ENCODE measurements around the gene PDE8A. TPM values are rescaled to one million over a fixed set of nuclear protein-coding genes. Genes with fewer than 3 reads are reported as not detected.

Gene PDE8A
- polyA plus RNA-seq, 4 donors, result 37.4 to 49.2 (median 42.2) TPM

GRCh38 chr15:85029221-85029620, 47.6 kb downstream of the PDE8A start:
- DNase-seq (ENCODE audit: low read depth in 4 of 4, low spot score in 3 of 4), result no peak

GRCh38 chr15:85030301-85030929, 48.8 kb downstream of the PDE8A start:
- no peak for DNase-seq (ENCODE audit: low read depth in 4 of 4, low spot score in 3 of 4)

DNA sequence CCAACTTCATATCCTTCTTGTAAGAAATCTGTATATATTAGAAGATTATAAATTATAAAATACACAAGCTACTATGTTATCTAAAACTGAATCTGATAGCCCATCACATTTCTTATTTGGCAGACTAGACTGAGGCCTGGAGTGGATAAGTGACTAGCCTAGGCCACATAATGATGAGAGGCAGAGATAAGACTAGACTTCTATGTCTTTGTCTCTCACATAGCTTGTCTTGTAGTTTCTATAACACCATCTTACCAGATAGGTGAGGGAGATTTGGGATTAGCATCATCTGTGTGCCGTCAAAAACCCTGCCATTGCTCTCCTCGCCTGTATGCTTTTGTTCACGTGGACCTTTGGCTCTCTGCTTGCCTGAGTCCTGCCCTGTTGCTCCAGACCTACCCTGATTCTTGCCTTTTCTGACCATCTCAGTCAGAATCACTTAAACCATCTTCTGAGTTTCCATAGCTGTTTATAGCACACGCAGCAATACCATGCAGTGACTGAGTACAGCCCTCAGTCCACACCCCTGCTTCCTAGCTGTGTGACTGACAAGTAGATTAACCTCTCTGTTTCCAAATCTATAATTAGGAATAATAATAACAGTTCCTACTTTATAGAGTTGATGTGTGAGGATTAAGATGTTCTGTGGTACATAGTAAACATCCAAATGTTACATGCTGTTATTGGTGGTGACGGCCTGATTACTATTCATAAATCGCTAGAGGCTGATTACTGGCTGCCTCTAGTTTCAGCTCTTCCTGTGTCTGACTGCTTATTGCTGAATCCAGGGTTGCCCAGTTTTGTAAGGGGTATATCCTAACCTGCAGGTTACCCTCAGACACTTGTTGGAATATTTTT, 49.7 kb downstream of the PDE8A start:
- no peak for DNase-seq (ENCODE audit: low read depth in 4 of 4, low spot score in 3 of 4)

DNA sequence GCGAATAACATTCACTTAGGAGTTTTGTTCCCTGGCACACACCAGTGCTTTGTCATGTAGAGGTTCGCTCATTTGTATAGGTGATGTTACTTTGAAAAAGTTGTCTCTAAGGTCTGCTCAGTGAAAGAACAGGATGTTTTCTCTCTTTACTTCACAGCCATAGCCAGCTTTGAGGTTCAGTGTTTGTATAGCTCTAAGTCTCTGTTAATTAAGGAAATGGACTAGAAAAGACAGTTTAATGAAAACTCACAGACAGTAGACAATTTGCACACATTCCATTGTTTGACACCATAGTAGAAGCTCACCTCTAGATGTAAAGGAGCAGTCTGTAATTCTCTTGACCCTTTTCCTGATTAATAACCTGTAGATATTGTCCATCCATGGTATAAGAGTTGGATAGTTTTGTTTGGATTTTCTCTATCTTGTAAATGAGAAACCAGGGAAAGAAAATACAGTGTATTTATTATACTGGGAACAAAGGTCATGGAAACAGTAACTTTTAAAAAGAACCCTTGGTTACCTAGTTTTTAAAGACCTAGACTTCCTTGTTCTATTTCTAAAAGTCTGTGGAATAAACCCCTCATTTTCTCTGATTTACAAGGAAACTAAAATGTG, 50.4 kb downstream of the PDE8A start:
- no peak for DNase-seq (ENCODE audit: low read depth in 4 of 4, low spot score in 3 of 4)

DNA sequence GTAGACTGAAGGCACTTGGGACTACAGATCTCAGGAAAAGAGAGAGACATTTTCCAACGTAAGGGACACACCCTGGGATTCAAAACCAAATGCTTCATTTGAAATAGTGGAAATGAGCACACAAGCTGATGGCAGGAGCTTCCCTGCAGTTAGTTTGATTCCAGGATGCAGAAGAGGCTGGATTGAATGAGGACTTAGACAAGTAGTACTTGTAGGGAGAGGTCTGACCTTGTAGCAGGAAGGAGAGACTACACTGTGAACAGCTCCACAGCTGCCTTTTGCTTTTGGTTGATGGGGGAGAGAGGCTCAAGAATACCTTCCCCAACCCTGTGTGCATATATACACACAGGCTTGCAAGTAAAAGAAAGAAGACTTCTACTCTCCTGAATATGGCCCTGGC, 51.5 kb downstream of the PDE8A start:
- no peak for DNase-seq (ENCODE audit: low read depth in 4 of 4, low spot score in 3 of 4)

- no peak for DNase-seq (ENCODE audit: low read depth in 4 of 4, low spot score in 3 of 4)
These were observed 52.6 kb downstream of the PDE8A start for GRCh38 chr15:85034276-85034675.

DNA sequence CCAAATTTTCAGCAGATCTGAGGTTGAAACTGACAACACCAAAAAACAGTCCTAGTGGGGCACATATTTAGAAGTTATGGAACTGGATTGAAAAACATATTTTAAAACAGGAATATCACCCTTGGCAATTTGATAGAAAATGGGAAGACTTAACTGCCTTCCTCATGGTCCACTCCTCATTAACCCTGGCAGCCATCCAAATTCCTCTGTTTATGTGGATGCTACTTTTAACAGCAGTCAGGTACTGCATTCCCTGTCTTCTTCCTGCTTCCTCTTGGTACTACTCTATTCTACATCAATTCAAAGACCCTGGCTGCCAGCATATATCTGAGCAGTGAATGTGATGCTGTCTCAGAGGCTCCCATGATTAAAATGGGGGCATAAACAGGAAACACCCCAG, 54.3 kb downstream of the PDE8A start:
- DNase-seq (ENCODE audit: low read depth in 4 of 4, low spot score in 3 of 4), result no peak

DNA sequence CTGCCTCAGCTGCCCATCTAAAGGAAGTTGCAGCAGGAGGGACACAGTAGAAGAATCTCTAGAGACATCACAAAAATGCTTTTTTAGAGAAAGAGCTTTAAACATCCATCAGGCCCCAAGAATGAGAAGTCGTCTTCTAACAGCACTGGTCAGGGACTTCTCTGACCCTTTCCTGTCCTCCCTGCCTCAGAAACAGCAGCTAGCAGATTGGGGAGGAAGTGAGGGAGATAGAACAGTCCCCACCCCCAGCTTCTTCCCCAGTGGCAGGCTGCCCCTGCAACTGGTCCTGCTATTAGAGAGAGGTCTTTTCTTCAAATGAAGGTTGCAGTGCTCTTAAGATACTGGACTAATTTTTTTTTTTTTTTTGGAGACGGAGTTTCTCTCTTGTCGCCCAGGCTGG, 55.1 kb downstream of the PDE8A start:
- DNase-seq (ENCODE audit: low read depth in 4 of 4, low spot score in 3 of 4), result no peak

GRCh38 chr15:85037641-85038040, 56.0 kb downstream of the PDE8A start:
- no peak for DNase-seq (ENCODE audit: low read depth in 4 of 4, low spot score in 3 of 4)

GRCh38 chr15:85041230-85041629, 59.6 kb downstream of the PDE8A start:
- no peak for DNase-seq (ENCODE audit: low read depth in 4 of 4, low spot score in 3 of 4)

- DNase-seq (ENCODE audit: low read depth in 4 of 4, low spot score in 3 of 4), result no peak
These were observed 62.7 kb downstream of the PDE8A start for GRCh38 chr15:85044251-85044853.

GRCh38 chr15:85044894-85045293, 63.2 kb downstream of the PDE8A start:
- no peak for DNase-seq (ENCODE audit: low read depth in 4 of 4, low spot score in 3 of 4)

DNA sequence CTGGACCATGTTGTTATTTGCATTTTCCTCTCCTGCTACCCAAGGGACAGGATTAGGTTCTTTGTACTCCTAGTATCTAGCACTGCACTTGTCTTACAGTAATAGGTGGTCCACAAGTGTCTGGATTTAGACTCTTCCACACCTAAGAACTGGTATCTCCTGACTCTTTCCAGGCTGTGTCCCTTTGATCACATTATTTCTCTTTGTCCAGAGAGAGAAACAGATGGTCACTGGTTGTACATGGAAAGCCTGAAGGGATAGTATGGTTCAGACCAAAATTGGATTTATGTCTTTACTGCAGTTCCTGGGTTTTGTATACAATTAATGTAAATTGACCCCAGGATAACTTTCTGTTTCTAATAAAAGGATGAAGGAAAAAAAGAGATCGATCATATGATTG, 64.0 kb downstream of the PDE8A start:
- no peak for DNase-seq (ENCODE audit: low read depth in 4 of 4, low spot score in 3 of 4)

DNA sequence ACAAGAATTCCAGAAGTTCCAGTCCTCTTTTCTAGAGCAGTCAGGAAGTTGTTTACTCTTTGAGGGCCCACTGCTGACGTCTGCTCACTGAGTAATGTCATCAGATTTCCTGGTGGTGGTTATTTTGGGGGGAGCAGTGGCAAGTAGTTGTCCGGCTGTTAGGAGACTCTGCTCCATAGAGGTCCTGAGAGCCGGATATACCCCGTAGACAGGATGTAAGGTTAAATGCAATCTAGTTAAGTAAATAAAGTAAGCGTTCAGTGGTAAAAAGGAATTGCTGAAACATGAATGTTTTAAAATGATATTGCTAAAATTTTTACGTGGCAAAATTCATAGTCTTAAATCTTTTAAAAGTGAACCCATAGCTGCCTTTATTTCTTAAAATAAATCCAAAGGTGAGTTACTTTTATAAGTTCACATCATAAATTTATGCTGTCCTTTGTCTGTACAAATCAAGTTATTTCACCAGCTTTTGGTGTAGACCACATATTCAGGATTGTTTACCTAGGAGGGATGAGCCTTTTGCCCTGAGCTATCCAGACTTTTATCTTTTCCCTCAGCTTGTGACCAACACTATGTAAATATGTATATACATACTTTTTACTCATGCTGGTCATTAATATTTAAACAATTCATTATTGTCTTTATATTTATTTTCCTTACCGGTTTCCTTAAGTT, 65.8 kb downstream of the PDE8A start:
- peak in 1 of 4 donors; percentile 44 for DNase-seq (ENCODE audit: low read depth in 4 of 4, low spot score in 3 of 4)

GRCh38 chr15:85048430-85048829, 66.8 kb downstream of the PDE8A start:
- no peak for DNase-seq (ENCODE audit: low read depth in 4 of 4, low spot score in 3 of 4)

DNA sequence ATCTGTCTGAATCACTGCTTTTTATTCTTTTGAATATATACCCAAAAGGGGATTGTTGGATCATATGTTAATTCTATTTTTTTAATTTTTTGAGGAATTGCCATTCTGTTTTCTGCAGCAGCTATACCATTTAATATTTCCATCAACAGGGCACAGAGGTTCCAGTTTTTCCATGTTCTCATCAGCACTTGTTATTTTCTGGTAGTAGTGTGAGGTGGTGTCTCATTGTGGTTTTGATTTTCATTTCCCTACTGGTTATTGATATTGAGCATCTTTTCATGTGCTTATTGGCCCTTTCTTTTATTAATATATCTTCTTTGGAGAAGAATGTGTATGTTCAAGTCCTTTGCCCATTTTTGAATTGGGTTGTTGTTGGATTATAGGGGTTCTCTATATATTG, 68.1 kb downstream of the PDE8A start:
- DNase-seq (ENCODE audit: low read depth in 4 of 4, low spot score in 3 of 4), result no peak

- no peak for DNase-seq (ENCODE audit: low read depth in 4 of 4, low spot score in 3 of 4)
These were observed 78.1 kb downstream of the PDE8A start for GRCh38 chr15:85059734-85060133.

DNA sequence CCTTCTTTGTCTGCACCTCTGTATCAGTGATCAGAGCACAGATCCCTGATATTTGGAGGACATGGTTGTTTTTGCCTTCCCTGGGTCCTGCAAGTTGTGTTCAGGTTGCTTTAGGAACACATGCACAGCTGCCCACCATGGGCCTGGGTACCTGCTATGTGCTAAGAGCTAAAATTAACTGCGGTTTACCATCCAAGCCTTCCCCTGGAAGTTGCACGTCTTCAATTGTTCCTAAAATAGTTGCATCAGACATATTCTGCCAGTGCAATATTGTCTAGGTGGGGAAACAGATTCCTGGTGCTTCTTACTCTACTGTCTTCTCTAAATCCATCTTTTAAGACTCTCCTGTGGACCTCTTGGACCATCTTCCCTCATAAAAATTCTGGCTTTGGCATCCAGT, 80.9 kb downstream of the PDE8A start:
- DNase-seq (ENCODE audit: low read depth in 4 of 4, low spot score in 3 of 4), result no peak

- no peak for DNase-seq (ENCODE audit: low read depth in 4 of 4, low spot score in 3 of 4)
These were observed 81.4 kb downstream of the PDE8A start for GRCh38 chr15:85063088-85063487.

DNA sequence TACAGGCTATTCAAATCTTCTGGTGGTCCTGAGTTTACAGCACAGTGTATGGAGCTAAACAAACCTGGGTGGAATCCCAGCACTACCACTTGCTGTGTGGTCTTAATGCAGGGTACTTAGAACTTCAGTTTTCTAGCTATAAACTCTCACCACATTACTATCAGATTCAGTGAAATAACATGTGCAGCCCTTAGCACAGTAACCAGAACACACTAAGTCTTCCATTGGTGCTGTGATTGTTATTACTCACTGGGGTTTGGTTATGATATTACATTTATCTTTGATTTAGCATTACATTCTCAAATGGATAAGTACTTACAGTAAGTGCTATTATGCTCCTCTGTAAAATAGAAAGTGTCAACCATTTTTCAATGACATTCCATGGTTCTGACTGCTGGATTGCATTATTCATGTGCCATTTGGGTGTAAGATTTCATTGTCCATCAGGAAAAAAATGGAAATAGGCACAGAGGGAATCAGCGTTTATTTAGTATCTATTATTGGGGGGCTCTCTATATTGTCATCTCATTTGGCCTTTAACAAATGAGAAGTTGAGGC, 81.9 kb downstream of the PDE8A start:
- no peak for DNase-seq (ENCODE audit: low read depth in 4 of 4, low spot score in 3 of 4)

DNA sequence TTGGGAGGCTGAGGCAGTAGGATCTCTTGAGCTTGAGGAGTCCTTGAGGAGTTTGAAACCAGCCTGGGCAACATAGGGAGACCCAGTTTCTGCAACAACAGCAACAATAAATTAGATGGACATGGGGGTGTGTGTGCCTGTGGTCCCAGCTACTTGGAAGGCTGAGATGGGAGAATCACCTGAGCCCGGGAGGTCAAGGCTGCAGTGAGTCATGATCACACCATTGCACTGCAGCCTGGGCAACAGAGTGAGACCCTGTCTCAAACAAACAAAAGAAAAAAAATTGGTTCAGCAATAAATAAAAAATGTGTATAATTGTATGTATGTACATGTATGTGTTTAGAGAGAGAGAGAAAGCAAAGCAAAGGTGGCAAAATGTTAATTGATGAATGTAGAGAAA, 83.1 kb downstream of the PDE8A start:
- DNase-seq (ENCODE audit: low read depth in 4 of 4, low spot score in 3 of 4), result no peak

All from right renal pelvis (tissue), 4 donors.